CD1c-positive myeloid dendritic cell (primary cell): ENCODE data around the gene CFLAR.
"Not testable (repeated sequence)": the region's sequence is repeated elsewhere in the genome, so short reads cannot be mapped to it uniquely, and the experiment has no call there.

Experiments
- DNase-seq: peaks from one replicate; pipeline ENCODE4 v3.0.0-alpha.2; 2016; ENCODE audit errors: extremely low spot score

CFLAR gene

GRCh38 chr2:201118961-201119854 is 3.2 kb downstream of the CFLAR start:
- DNase-seq = peak; percentile 47

DNA sequence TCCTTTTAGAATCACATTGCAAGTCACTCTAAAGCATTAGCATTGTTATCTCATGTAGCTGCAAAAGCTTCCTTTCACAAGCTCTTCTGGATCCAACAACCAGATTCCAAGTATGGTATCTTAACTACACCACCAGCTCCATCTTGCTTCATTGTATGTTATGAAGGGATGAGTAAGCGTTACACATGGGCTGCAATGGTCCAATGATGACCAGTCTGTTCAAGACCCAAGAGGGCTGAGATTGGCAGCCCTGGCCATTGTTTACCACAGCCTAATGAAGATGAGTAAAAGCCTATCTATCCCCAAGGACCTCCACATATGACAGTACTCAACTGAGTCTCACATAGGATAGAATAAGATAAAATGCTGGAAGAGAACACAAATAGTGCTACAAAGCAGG is 6.3 kb downstream of the CFLAR start:
- DNase-seq = no peak

DNA sequence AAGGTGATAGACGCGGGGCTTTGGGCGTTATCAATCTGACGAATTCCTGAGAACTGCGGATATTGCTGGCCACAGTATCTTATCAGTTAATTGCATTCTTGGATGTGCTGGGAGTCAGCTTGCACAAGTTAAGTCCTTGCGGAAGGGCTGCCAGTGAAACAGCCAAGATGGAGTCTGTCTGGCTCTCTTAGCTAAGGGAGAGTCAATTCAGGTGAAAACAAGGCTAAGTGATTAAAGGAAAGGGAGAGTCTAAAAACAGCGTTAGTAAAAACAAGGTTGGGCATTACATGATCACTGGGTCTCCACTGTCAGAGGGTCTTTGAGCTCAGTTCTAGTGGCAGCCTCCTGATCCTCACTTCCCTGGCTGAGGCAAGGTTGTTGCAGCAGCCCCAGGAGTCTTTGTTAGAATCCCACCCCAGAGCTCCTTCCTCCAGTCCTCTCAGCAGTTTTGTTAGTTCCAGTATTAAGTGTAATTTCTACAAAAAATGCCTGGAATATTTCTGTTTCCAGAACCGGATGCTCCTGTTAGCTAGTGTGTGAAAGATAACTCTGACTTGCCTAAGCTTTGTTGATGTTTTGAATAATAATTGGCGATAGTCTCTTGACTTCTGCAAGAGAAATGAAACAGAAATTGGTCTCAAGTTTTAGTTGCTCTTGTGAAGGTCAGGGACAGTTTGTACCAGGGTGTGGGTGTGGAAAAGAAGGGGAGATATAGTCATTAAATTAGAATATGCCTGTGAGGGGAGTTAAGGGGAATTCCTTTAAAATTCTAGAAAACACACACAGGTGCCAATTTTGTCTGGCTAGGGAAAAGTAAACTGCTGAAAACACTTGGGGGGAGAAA is 10.6 kb downstream of the CFLAR start:
- peak; percentile 62 for DNase-seq

- no peak for DNase-seq
These were observed 11.2 kb downstream of the CFLAR start for GRCh38 chr2:201127152-201127511.

GRCh38 chr2:201127570-201127969 is 11.6 kb downstream of the CFLAR start:
- peak; percentile 85 for DNase-seq

GRCh38 chr2:201128033-201128432 is 12.1 kb downstream of the CFLAR start:
- DNase-seq = no peak

DNA sequence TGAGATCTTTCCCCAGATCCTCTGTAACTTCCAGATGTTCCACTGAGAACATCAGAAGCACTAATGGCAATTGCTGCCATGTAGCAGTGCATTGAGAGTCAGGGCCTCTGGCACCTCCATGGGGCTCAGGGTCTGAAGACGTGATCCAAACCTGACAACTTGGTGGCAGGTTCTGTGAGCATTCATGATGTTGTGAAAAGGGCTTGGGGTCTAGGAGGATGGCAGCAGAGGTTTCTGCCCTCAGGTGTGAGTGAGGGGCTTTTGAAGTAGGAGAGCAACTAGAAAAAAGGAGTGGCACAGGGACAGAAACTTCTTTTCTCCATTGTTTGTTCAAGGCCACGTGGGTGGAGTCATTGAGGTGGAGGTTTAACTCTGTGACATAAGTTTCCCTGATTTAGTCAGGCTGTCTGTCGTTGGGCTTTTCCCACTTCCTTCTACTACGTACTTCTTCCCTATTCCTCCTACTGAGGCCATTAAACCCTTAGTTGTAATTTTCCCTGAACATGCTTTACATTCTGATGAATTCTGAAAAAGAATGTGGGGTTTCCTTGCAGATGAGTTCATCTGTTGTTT is 13.1 kb downstream of the CFLAR start:
- DNase-seq = peak; percentile 93

DNA sequence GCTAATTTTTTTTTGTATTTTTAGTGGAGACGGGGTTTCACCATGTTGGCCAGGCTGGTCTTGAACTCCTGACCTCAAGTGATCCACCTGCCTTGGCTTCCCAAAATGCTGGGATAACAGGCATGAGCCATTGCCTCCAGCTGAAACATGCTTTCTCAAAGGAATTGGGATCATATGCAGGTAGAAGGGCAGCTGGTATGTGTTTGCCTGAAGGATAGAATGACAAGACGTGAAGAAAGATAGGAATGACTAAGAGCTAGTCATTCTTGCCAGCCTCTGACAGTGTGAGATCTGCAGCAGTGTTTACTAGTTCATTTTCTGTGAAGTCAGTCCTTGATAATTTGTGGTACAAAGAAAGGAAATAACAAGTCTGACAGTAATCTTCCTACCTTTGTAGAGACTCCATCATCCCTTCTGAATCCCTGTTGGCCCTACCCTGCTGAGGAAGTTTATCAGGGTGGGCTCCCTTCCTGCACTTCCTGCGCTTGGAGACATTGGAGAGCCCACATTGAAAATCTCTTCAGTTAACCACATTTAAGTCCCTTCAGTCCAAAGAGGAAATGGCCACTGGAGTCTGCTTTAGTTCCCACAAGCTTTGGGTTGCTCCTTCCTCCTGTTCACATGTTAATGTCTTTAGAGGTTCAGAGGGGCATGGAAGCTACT is 14.7 kb downstream of the CFLAR start:
- DNase-seq = peak; percentile 77

DNA sequence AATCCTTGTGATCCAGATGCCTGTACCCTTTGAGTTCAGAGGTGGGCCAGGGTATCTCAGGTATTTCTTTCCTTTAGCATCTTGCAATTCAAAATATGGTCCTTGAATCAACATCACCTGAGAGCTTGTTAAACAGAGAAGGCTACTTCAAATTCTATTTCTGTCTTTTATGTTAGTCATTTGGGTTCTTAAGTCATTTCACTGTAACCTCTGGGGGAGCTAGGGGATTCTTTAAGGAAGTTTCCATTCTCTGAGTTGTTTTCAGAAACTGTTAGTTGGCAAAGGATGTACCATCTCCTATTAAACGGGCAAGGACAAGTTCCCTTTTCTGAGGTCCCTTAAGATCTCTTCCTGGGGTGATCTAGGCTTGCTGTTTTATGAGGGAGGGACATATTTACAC is 16.6 kb downstream of the CFLAR start:
- DNase-seq = peak; percentile 86

- no peak for DNase-seq
These were observed 19.4 kb downstream of the CFLAR start for GRCh38 chr2:201135386-201135785.

DNA sequence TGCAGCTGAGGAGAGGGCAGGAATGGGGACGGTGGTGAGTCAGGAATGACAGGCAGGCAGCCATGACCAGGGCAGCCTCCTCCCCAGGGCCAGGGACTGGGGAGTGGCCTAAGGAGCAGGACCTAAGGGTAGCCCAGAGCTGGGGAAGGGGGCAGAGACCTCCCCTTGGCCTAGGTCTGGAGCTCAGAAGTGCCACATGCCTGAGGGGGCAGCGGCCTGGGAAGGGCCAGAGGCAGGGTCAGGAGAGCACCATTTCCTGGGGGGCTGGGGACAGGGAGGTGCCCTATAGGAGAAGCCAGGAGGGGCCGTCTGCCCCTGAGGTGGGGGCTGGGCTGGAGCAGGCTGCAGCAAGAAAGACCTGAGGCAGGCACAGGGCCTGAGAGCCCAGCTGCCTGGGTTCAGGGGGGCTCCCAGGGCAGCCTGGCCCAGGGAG is 20.9 kb downstream of the CFLAR start:
- no peak for DNase-seq

- no peak for DNase-seq
These were observed 21.8 kb downstream of the CFLAR start for GRCh38 chr2:201137505-201138400.

DNA sequence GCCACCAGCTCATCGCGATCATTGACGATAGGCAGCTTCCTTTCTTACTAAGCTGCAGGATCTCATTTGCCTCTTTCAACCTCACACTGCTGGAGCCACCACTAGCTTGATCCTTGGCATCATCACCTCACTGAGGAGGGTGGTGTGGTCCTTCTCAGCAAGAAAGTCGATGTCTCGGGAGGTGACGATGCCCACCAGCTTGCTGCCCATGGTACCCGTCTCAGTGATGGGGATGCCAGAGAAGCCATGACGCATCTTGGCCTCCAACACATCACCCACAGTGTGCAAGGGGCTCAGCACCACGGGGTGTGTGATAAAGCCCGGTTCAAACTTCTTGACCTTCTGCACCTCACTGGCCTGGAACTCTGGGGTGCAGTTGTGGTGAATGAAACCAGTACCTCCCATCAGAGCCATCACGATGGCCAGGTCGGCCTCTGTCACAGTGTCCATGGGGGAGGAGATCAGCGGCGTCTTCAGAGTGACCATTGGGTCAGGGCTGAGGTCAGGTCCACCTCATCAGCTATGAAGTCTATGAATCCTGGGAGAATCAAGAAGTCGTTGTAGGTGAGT is 22.5 kb downstream of the CFLAR start:
- no peak for DNase-seq

GRCh38 chr2:201138986-201139781 is 23.2 kb downstream of the CFLAR start:
- DNase-seq = not testable (repeated sequence)

DNA sequence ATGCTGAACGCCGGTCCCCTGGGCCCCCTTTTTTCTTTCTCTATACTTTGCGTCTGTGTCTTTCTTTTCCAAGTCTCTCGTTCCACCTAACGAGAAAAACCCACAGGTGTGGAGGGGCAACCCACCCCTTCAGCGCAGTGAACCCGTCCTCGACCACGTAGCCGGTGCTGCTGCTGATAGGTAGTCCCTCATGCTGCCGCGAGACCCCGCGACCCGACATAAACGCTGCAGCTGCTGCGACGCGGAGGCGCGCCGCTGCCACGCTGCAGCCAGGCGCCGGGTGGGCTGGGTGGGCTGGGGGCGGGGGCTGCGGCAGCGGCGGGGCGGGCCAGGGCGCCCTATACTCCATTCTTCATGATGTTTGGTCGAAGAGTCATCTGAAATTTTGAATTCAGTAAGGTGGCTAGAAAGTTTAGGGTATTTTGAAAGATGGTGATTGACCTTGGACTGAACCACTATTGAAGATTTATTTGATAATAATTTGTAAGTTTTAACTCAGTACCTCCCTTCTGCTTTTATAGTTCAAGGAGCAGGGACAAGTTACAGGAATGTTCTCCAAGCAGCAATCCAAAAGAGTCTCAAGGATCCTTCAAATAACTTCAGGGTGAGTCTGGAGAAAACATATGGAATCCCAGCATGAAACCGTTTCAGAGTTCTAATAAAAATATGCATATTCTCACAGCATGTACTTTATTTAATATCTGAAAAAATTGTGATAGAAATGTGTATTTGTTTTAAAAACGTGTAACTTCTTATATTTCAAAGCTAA is 24.1 kb downstream of the CFLAR start:
- no peak for DNase-seq

GRCh38 chr2:201144101-201145051 is 28.4 kb downstream of the CFLAR start:
- DNase-seq = no peak

DNA sequence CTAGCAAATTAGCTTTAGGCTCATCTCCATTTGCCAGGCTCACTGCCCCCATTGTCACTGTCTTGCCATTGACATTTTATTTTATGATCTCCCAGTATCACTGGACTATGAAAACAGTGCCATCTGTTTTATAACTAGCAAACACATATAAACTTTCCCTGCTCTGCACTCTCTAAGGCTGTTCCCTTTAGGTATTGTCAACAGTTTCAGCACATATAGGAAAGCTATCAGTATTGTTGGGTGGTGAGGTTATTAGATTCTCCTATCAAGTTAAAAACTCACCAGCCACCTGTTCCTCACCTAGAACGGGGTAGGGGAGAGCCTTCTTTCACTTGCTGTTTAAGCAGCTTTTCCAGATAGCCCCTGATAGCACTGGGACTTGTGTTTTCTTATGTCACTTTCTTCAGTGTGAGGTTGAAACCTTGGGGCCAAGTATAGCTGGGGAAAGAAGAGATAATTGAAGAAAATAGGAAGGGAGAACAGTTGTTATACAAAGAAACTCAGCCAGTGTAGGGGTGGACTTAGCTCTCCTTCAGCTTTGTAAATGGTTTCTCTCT is 32.5 kb downstream of the CFLAR start:
- no peak for DNase-seq
